HG02852 (cell line): ENCODE measurements around the gene RPL28.
"Not testable (repeated sequence)": the region's sequence is repeated elsewhere in the genome, so short reads cannot be mapped to it uniquely, and the experiment has no call there.

Experiments used
- ATAC-seq: cut with Tn5 transposase; IDR thresholded peaks from one replicate; pipeline ENCODE4 v1.9.1; 2021; ENCODE audit warnings: mild to moderate bottlenecking, moderate library complexity; ENCODE audit not compliant: unreplicated experiment

Gene RPL28

GRCh38 chr19:55421281-55421680 is 35.5 kb downstream of the RPL28 start:
- not testable (repeated sequence) for ATAC-seq

GRCh38 chr19:55423225-55424005 is 37.7 kb downstream of the RPL28 start:
- no peak for ATAC-seq

- no peak for ATAC-seq
These were observed 38.8 kb downstream of the RPL28 start for GRCh38 chr19:55424518-55424917.

GRCh38 chr19:55426042-55426441 is 40.3 kb downstream of the RPL28 start:
- no peak for ATAC-seq

- no peak for ATAC-seq
These were observed 45.5 kb downstream of the RPL28 start for GRCh38 chr19:55431183-55431582.

GRCh38 chr19:55432241-55432959 is 46.7 kb downstream of the RPL28 start:
- no peak for ATAC-seq

GRCh38 chr19:55433292-55433691 is 47.6 kb downstream of the RPL28 start:
- no peak for ATAC-seq

GRCh38 chr19:55434356-55434919 is 48.7 kb downstream of the RPL28 start:
- ATAC-seq, result no peak

GRCh38 chr19:55435020-55435419 is 49.3 kb downstream of the RPL28 start:
- ATAC-seq, result no peak

- no peak for ATAC-seq
These were observed 51.1 kb downstream of the RPL28 start for GRCh38 chr19:55436847-55437246.

GRCh38 chr19:55437410-55437809 is 51.7 kb downstream of the RPL28 start:
- no peak for ATAC-seq

- no peak for ATAC-seq
These were observed 53.3 kb downstream of the RPL28 start for GRCh38 chr19:55439052-55439451.

- ATAC-seq, result no peak
These were observed 54.8 kb downstream of the RPL28 start for GRCh38 chr19:55440411-55441105.

- no peak for ATAC-seq
These were observed 55.6 kb downstream of the RPL28 start for GRCh38 chr19:55441319-55441691.

- no peak for ATAC-seq
These were observed 56.1 kb downstream of the RPL28 start for GRCh38 chr19:55441692-55442321.

- no peak for ATAC-seq
These were observed 56.7 kb downstream of the RPL28 start for GRCh38 chr19:55442372-55442961.

GRCh38 chr19:55443045-55443823 is 57.5 kb downstream of the RPL28 start, which contains the start of gene SHISA7:
SHISA7 (minus strand) TSS chr19:55443300; CDS start chr19:55442863, 437 bp downstream.
- no peak for ATAC-seq

GRCh38 chr19:55443824-55444480 is 58.2 kb downstream of the RPL28 start:
- ATAC-seq, result no peak

GRCh38 chr19:55444646-55445045 is 58.9 kb downstream of the RPL28 start:
- ATAC-seq, result no peak
